ENCODE results near the gene DNAH3.
A peak's percentile ranks its signal among the peaks of the same experiment; 100 is the strongest.
"Not testable (repeated sequence)": the region's sequence is repeated elsewhere in the genome, so short reads cannot be mapped to it uniquely, and the experiment has no call there.

DNAH3 gene

GRCh38 chr16:20984019-20984418 is 166.6 kb downstream of the DNAH3 start:
- no peak for DNase-seq

GRCh38 chr16:20976576-20976975 is 174.1 kb downstream of the DNAH3 start:
- no peak for DNase-seq

GRCh38 chr16:20973201-20973600 is 177.4 kb downstream of the DNAH3 start:
- not testable (repeated sequence) for DNase-seq

- DNase-seq = no peak
These were observed 179.2 kb downstream of the DNAH3 start for GRCh38 chr16:20971401-20971800.

DNA sequence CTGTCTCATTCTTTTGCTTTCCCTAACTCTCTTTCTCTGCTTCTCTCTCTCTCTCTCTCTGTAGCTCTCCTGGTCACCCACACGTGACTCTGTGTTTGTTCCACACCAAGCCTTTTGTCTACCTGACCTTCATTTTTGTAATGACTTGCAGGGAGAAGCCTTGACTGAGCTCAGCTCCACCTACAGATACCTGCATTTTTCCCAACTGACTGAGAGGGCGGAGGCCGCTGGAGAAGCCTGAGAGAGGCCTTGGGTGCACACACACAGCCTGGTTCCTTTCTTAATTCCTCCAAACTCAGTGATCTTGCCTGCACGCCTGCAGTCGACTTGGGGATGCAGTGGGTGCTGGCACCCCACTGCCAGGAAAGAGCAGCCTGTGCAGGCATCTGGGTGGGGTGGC is 181.3 kb downstream of the DNAH3 start:
- no peak for DNase-seq

DNA sequence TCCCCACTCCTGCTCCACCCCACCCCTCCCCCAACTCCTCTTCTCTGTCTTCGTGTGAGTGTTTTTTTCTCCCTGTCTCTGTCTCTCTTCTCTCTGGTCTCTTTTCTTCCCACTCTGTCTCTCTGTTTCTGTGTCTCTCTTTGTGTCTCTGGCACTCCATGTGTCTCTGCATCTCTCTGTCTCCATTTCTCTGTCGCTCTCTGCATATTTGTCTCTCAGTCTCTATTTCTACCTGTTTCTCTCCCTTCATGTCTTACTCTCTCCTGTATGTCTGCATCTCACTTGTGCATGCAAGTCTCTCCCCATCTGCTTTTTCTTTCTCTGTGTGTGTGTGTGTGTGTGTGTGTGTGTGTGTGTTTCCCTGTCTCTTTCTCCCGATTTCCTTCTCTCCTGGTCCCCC is 181.9 kb downstream of the DNAH3 start:
- no peak for DNase-seq

GRCh38 chr16:20960899-20961298 is 189.7 kb downstream of the DNAH3 start:
- DNase-seq = no peak

DNA sequence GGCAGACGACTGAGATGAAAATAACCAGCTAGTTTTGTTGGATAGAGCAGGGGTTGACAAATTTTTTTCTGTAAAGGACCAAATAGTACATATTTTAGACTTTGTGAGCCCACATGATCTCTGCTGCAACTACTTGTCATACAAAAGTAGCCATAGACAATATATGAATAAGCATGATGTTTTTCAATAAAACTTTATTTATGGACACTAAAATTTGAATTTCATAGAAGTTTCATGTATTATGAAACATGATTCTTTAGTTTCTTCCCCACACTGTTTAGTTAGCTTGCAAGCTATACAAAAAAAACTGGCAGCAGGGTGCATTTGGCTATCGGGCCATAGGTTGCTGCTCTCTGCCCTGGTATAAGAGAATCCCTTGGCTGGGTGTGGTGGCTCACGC is 193.5 kb downstream of the DNAH3 start:
- no peak for DNase-seq

- no peak for DNase-seq
These were observed 194.3 kb downstream of the DNAH3 start for GRCh38 chr16:20956319-20956718.

GRCh38 chr16:20954574-20954973 is 196.1 kb downstream of the DNAH3 start:
- DNase-seq = no peak

DNA sequence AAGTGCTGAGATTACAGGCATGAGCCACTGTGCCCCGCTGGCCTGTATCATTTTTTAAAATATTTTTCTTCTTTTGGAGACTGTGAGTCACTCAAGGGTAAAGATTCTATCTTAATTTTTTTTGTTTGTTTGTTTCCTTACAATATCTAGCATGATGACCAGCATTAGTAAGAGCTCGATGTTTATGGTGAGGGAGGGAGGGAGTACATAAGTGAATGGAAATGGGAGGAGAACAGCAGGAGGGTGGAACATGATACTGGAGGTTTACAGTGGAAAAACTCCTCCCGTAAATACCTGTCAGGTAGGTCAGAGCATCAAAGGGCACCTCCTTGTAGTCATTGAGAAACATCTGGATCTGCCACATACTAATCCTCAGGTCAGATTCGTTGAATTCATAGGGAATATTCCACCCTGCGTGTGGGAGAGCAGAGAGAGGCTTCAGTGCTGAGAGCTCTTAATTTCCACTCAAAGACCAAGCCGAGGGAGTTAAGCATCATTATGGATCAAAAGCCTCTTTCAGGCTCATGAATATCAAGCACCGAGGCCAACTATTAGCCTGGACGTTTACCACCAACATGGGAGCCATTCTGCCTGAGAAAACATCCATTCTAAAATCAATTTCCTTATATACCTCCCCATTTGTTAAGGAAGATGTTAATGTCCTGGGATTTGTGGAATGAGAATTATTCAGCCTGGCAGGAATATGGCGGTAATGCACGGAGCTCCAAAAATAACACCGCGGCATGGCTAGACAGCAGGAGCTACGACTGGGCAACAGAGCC is 198.3 kb downstream of the DNAH3 start:
- no peak for DNase-seq

- DNase-seq = no peak
These were observed 200.4 kb downstream of the DNAH3 start for GRCh38 chr16:20950294-20950693.

- no peak for DNase-seq
These were observed 201.0 kb downstream of the DNAH3 start for GRCh38 chr16:20949660-20950059.

GRCh38 chr16:20948444-20948843 is 202.2 kb downstream of the DNAH3 start:
- no peak for DNase-seq

GRCh38 chr16:20946015-20946629 is 204.5 kb downstream of the DNAH3 start:
- no peak for DNase-seq

DNA sequence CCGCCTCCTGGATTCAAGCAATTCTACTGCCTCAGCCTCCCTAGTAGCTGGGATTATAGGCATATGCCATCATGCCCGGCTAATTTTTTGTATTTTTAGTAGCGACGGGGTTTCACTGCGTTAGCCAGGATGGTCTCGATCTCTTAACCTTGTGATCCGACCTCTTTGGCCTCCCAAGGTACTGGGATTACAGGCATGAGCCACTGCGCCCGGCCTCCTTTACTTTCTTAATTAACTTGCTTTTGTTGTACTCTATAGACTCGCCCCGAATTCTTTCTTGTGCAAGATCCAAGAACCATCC is 205.1 kb downstream of the DNAH3 start:
- not testable (repeated sequence) for DNase-seq

GRCh38 chr16:20944861-20945574 is 205.6 kb downstream of the DNAH3 start:
- DNase-seq = peak; percentile 2

- no peak for DNase-seq
These were observed 208.4 kb downstream of the DNAH3 start for GRCh38 chr16:20942256-20942655.

DNA sequence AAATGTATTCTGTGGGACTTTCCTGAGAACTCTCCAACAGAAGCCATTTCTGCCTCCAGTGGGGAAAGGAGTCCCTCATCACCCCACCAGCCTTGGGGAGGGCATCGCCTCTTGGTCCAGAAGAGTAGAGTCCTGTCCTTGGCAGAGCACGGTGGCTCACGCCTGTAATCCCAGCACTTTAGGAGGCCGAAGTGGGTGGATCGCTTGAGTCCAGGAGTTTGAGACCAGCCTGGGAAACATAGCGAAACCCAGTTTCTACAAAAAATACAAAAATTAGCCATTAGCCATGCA is 209.1 kb downstream of the DNAH3 start:
- no peak for DNase-seq

GRCh38 chr16:20940871-20941635 is 209.6 kb downstream of the DNAH3 start:
- no peak for DNase-seq

DNA sequence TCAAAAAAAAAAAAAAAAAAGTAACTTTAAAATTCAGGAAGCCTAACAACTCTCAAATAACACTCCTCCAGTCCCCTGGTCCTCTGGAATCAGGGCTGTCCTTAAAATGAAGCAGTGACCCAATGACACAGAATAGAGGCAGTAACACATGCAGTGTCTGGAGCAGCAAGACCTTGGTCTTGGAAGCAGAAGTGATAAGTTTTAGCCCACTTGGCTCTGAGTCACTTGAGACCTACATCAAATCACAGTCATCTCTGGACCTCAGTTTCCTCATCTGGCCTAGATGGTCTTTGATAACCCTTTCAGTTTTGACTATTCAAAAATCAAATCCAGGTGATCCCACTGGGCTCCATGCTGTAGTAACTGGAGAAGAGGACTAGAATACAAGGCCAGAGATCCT is 211.0 kb downstream of the DNAH3 start:
- no peak for DNase-seq

GRCh38 chr16:20938426-20938825 is 212.2 kb downstream of the DNAH3 start:
- no peak for DNase-seq

DNA sequence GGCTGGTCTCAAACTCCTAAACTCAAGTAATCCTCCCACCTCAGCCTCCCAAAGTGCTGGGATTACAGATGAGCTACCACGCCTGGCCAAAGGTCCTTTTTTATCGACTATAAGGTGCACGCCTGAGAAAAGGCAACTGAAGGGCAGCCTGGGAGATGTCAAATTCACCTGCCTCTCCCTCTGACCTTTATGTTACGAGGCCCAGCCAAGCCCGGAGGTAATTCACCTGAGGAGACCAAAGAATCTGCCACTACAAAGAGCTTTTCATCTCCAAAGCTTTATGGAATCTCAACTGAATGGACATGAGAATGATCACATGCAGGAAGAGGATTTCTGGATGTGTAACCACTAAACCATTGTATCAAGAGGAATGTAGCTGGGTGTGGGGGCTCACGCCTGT is 212.9 kb downstream of the DNAH3 start:
- DNase-seq = no peak

- DNase-seq = no peak
These were observed 217.1 kb downstream of the DNAH3 start for GRCh38 chr16:20933589-20933988.
